HG03342 (cell line): ENCODE data around the gene PHF2.

Experiments used
- ATAC-seq: cut with Tn5 transposase; IDR thresholded peaks from one replicate; pipeline ENCODE4 v1.9.1; 2021; ENCODE audit warnings: mild to moderate bottlenecking, moderate library complexity; ENCODE audit not compliant: unreplicated experiment

Gene PHF2

GRCh38 chr9:93675336-93676150 is 99.2 kb downstream of the PHF2 start:
- ATAC-seq: no peak

- no peak for ATAC-seq
These were observed 100.1 kb downstream of the PHF2 start for GRCh38 chr9:93676310-93677047.

GRCh38 chr9:93677048-93677571 is 100.7 kb downstream of the PHF2 start:
- ATAC-seq: no peak

GRCh38 chr9:93677641-93678136 is 101.3 kb downstream of the PHF2 start:
- no peak for ATAC-seq

GRCh38 chr9:93678199-93679019 is 102.0 kb downstream of the PHF2 start:
- ATAC-seq: no peak

GRCh38 chr9:93679536-93680442 is 103.4 kb downstream of the PHF2 start:
- no peak for ATAC-seq

- ATAC-seq: no peak
These were observed 104.3 kb downstream of the PHF2 start for GRCh38 chr9:93680443-93681268.

GRCh38 chr9:93681269-93682154 is 105.1 kb downstream of the PHF2 start:
- no peak for ATAC-seq

- no peak for ATAC-seq
These were observed 106.0 kb downstream of the PHF2 start for GRCh38 chr9:93682155-93682968.

- ATAC-seq: no peak
These were observed 107.1 kb downstream of the PHF2 start for GRCh38 chr9:93683331-93684134.

- no peak for ATAC-seq
These were observed 107.9 kb downstream of the PHF2 start for GRCh38 chr9:93684161-93684765.

GRCh38 chr9:93684806-93685543 is 108.6 kb downstream of the PHF2 start:
- ATAC-seq: no peak

- ATAC-seq: no peak
These were observed 109.9 kb downstream of the PHF2 start for GRCh38 chr9:93686127-93686879.

GRCh38 chr9:93686880-93687236 is 110.5 kb downstream of the PHF2 start:
- ATAC-seq: no peak

- ATAC-seq: no peak
These were observed 114.2 kb downstream of the PHF2 start for GRCh38 chr9:93690618-93691017.
